Neural cell (in vitro differentiated cells): ENCODE measurements around the gene DARS1. TPM values are rescaled to one million over a fixed set of nuclear protein-coding genes. Genes with fewer than 3 reads are reported as not detected.
"Not testable (repeated sequence)": the region's sequence is repeated elsewhere in the genome, so short reads cannot be mapped to it uniquely, and the experiment has no call there.

Source experiments
- H2AFZ ChIP-seq: fragments of 200-600, 300-800 bp; sonication (generic), shearing (Covaris generic); 2 replicates; pipeline ENCODE4 v1.6.0; 2014; ENCODE audit warnings: low read depth, mild to moderate bottlenecking, antibody characterized with exemption, low read length, moderate library complexity
- H3F3A ChIP-seq: fragments of 200-600 bp; shearing (Covaris generic); 2 replicates; pipeline ENCODE4 v1.6.1; 2016; ENCODE audit warnings: mild to moderate bottlenecking, moderate library complexity, mixed read lengths, antibody characterized with exemption, low read length; ENCODE audit not compliant: insufficient read depth, poor library complexity, severe bottlenecking
- H3K27ac ChIP-seq: fragments of 200-600, 300-800 bp; sonication (generic), shearing (Covaris generic); 2 replicates; pipeline ENCODE4 v1.5.1; 2014; ENCODE audit warnings: mild to moderate bottlenecking, low read length, moderate library complexity
- H3K27me3 ChIP-seq: fragments of 300-800, 200-600 bp; sonication (generic), shearing (Covaris generic); 2 replicates; pipeline ENCODE4 v1.6.0; 2014; ENCODE audit warnings: mild to moderate bottlenecking, low read depth, low read length, moderate library complexity; ENCODE audit not compliant: insufficient read depth
- H3K36me3 ChIP-seq: fragments of 300-800, 200-600 bp; sonication (generic), shearing (Covaris generic); 2 replicates; pipeline ENCODE4 v1.5.1; 2014; ENCODE audit warnings: mild to moderate bottlenecking, antibody characterized with exemption, low read length, moderate library complexity; ENCODE audit not compliant: insufficient read depth
- H3K4me2 ChIP-seq: fragments of 300-800, 200-600 bp; sonication (generic), shearing (Covaris generic); 2 replicates; pipeline ENCODE4 v1.6.0; 2014; ENCODE audit warnings: mild to moderate bottlenecking, low read length
- H3K4me3 ChIP-seq: fragments of 300-800, 200-600 bp; sonication (generic), shearing (Covaris generic); 2 replicates; pipeline ENCODE4 v1.5.1; 2014; ENCODE audit warnings: mild to moderate bottlenecking, low read length, moderate library complexity
- H3K79me2 ChIP-seq: fragments of 200-600 bp; shearing (Covaris generic); replicated peaks from 2 replicates; pipeline ENCODE4 v1.6.0; 2014; ENCODE audit warnings: mild to moderate bottlenecking, low read length, moderate library complexity; ENCODE audit not compliant: insufficient read depth
- H3K9ac ChIP-seq: fragments of 300-800, 200-600 bp; sonication (generic), shearing (Covaris generic); 2 replicates; pipeline ENCODE4 v1.6.1; 2016; ENCODE audit warnings: mild to moderate bottlenecking, low read length, mixed read lengths
- H3K9me2 ChIP-seq: fragments of 200-600 bp; shearing (Covaris generic); 2 replicates; pipeline ENCODE4 v1.6.1; 2016; ENCODE audit warnings: mild to moderate bottlenecking, low read length, mixed read lengths; ENCODE audit not compliant: insufficient read depth
- H3K9me3 ChIP-seq: fragments of 200-600, 300-800 bp; sonication (generic), shearing (Covaris generic); 2 replicates; pipeline ENCODE4 v1.6.1; 2016; ENCODE audit warnings: mild to moderate bottlenecking, mixed run types, low read length, moderate library complexity, mixed read lengths
- H4K20me1 ChIP-seq: fragments of 200-600 bp; shearing (Covaris generic); 2 replicates; pipeline ENCODE4 v1.6.1; 2016; ENCODE audit warnings: mild to moderate bottlenecking, mixed run types; ENCODE audit not compliant: insufficient read depth
- CTCF ChIP-seq: fragments of 450-650 bp; IDR thresholded peaks from 2 replicates; pipeline ENCODE4 v1.5.1; 2014; ENCODE audit warnings: antibody characterized with exemption, mild to moderate bottlenecking, moderate library complexity; ENCODE audit not compliant: poor library complexity, severe bottlenecking
- EP300 ChIP-seq: fragments of 450-650 bp; conservative IDR thresholded peaks from 2 replicates; pipeline ENCODE4 v1.6.1; 2014; ENCODE audit warnings: antibody characterized with exemption, mild to moderate bottlenecking, moderate library complexity; ENCODE audit not compliant: poor library complexity, severe bottlenecking
- EZH2 ChIP-seq: fragments of 200-600, 300-800 bp; shearing (Covaris generic), sonication (generic); IDR thresholded peaks from 2 replicates; pipeline ENCODE4 v1.6.1; 2014; ENCODE audit warnings: antibody characterized with exemption, low read length, borderline replicate concordance, mild to moderate bottlenecking; ENCODE audit not compliant: insufficient read depth, poor library complexity, severe bottlenecking
- MXI1 ChIP-seq: fragments of 450-650 bp; conservative IDR thresholded peaks from 2 replicates; pipeline ENCODE4 v1.6.1; 2014; ENCODE audit warnings: antibody characterized with exemption, mild to moderate bottlenecking; ENCODE audit not compliant: poor library complexity, severe bottlenecking
- POLR2AphosphoS5 ChIP-seq: IDR thresholded peaks from 2 replicates; pipeline ENCODE4 v1.6.1; 2012
- RAD21 ChIP-seq: fragments of 450-650 bp; conservative IDR thresholded peaks from 2 replicates; pipeline ENCODE4 v1.6.1; 2014; ENCODE audit warnings: antibody characterized with exemption, mild to moderate bottlenecking, moderate library complexity
- REST ChIP-seq: IDR thresholded peaks from 2 replicates; pipeline ENCODE4 v1.6.1; 2012; ENCODE audit warnings: borderline replicate concordance
- SMC3 ChIP-seq: fragments of 450-650 bp; conservative IDR thresholded peaks from 2 replicates; pipeline ENCODE4 v1.6.1; 2014; ENCODE audit warnings: antibody characterized with exemption, mild to moderate bottlenecking, moderate library complexity; ENCODE audit not compliant: poor library complexity
- TAF1 ChIP-seq: IDR thresholded peaks from 2 replicates; pipeline ENCODE4 v1.6.1; 2012; ENCODE audit warnings: low read depth
- polyA plus RNA-seq: library from polyadenylated mRNA; depleted of rRNA; stranded (reverse); fragments of >200 nt; gene quantifications from 2 replicates; pipeline ENCODE4 v1.2.3, GENCODE V29; 2014

Gene DARS1
- polyA plus RNA-seq, 1 donor from 2014 or later: 37.9 TPM

GRCh38 chr2:135965756-135966155, 19.7 kb downstream of the DARS1 start:
- Histone ChIP-seq H3K4me3 (no peak overlapping the region), H3K9me2 (no peaks in the 10 kb centered on the region), H3K27ac (no peak overlapping the region), H3K27me3 (no peaks in the 10 kb centered on the region), H3F3A (no peaks in the 10 kb centered on the region), H2AFZ (no peak overlapping the region), H3K79me2 (peaks cover 4% of the 10 kb centered on the region), H3K4me2 (no peak overlapping the region), H4K20me1 (no peaks in the 10 kb centered on the region), H3K9ac (no peak overlapping the region), H3K9me3 (no peaks in the 10 kb centered on the region), H3K36me3 (no peaks in the 10 kb centered on the region)
- TF ChIP-seq EP300 (no peak), CTCF (no peak), EZH2 (no peak), MXI1 (no peak), TAF1 (no peak), REST (no peak), POLR2AphosphoS5 (no peak), RAD21 (no peak), SMC3 (no peak)

- not testable (repeated sequence) for H3K9me3 ChIP-seq, H4K20me1 ChIP-seq, H3K4me2 ChIP-seq, H3K9ac ChIP-seq, H3K27me3 ChIP-seq, H3K36me3 ChIP-seq, H3K9me2 ChIP-seq, H3F3A ChIP-seq, H3K4me3 ChIP-seq, H3K79me2 ChIP-seq, H3K27ac ChIP-seq, H2AFZ ChIP-seq
Measured at GRCh38 chr2:135964404-135964803, 21.0 kb downstream of the DARS1 start.

- TF ChIP-seq RAD21: no peak
- no peak for TF ChIP-seq REST
- no peak for TF ChIP-seq POLR2AphosphoS5
- no peak for TF ChIP-seq SMC3
- no peak for TF ChIP-seq EP300
- TF ChIP-seq CTCF: no peak
- H4K20me1 ChIP-seq: no peaks in the 10 kb centered on the region
- H3K4me3 ChIP-seq: no peak overlapping the region
- H3K9me3 ChIP-seq: no peaks in the 10 kb centered on the region
- H3K36me3 ChIP-seq: no peaks in the 10 kb centered on the region
- no peak overlapping the region for H3K27ac ChIP-seq
- H3K9ac ChIP-seq: no peak overlapping the region
- no peak overlapping the region for H3K4me2 ChIP-seq
- no peaks in the 10 kb centered on the region for H3K79me2 ChIP-seq
- no peaks in the 10 kb centered on the region for H3F3A ChIP-seq
- H2AFZ ChIP-seq: no peak overlapping the region
- H3K27me3 ChIP-seq: no peaks in the 10 kb centered on the region
- no peaks in the 10 kb centered on the region for H3K9me2 ChIP-seq
Measured at GRCh38 chr2:135963841-135964240, 21.6 kb downstream of the DARS1 start.
